DND-41 (cell line): ENCODE data around the gene TEX11.
"Not testable (repeated sequence)": the region's sequence is repeated elsewhere in the genome, so short reads cannot be mapped to it uniquely, and the experiment has no call there.

Experiments used
- ATAC-seq: fragments of 200-7000 bp; cut with Tn5 transposase; 3 replicates; pipeline ENCODE4 v1.9.1; 2021; ENCODE audit warnings: low read depth; ENCODE audit not compliant: insufficient read depth
- DNase-seq: peaks from one replicate; pipeline ENCODE4 v3.0.0-alpha.2; 2020
- H2AFZ ChIP-seq: 2 replicates; pipeline ENCODE4 v1.6.0; 2012; ENCODE audit warnings: low read depth, low read length
- H3K27ac ChIP-seq: 2 replicates; pipeline ENCODE4 v1.5.1; 2012; ENCODE audit warnings: low read length, inconsistent platforms
- H3K27me3 ChIP-seq: fragments of 200-600 bp; sonication (generic); 2 replicates; pipeline ENCODE4 v1.6.0; 2012; ENCODE audit warnings: low read length, mild to moderate bottlenecking, inconsistent platforms; ENCODE audit not compliant: insufficient read depth, poor library complexity
- H3K36me3 ChIP-seq: 2 replicates; pipeline ENCODE4 v1.5.1; 2012; ENCODE audit warnings: low read length, inconsistent platforms; ENCODE audit not compliant: insufficient read depth
- H3K4me1 ChIP-seq: 2 replicates; pipeline ENCODE4 v1.5.1; 2012; ENCODE audit warnings: mild to moderate bottlenecking, low read length; ENCODE audit not compliant: insufficient read depth
- H3K4me2 ChIP-seq: 2 replicates; pipeline ENCODE4 v1.6.0; 2012; ENCODE audit warnings: mild to moderate bottlenecking, moderate library complexity, low read length, inconsistent platforms; ENCODE audit not compliant: insufficient read depth
- H3K4me3 ChIP-seq, 2 experiments: fragments of 200-600 bp in 1 of 2; shearing (Covaris generic) in 1 of 2; 2 replicates each; pipeline ENCODE4 v1.5.1; 2012 to 2016; ENCODE audit warnings: inconsistent platforms in 2 of 2, low read length in 2 of 2, mild to moderate bottlenecking in 2 of 2, low read depth in 1 of 2, moderate library complexity in 1 of 2
- H3K79me2 ChIP-seq: 2 replicates; pipeline ENCODE4 v1.6.0; 2012; ENCODE audit warnings: low read length, inconsistent platforms; ENCODE audit not compliant: insufficient read depth
- H3K9ac ChIP-seq: 2 replicates; pipeline ENCODE4 v1.6.0; 2012; ENCODE audit warnings: low read depth, mild to moderate bottlenecking, inconsistent platforms, low read length, moderate library complexity
- H3K9me3 ChIP-seq: 2 replicates; pipeline ENCODE4 v1.5.1; 2012; ENCODE audit warnings: low read length, moderate library complexity, mild to moderate bottlenecking, inconsistent platforms; ENCODE audit not compliant: insufficient read depth, severe bottlenecking
- H4K20me1 ChIP-seq: 2 replicates; pipeline ENCODE4 v1.6.0; 2012; ENCODE audit warnings: low read length; ENCODE audit not compliant: insufficient read depth
- CTCF ChIP-seq: IDR thresholded peaks from 2 replicates; pipeline ENCODE4 v1.5.1; 2012; ENCODE audit warnings: borderline replicate concordance, low read length, moderate library complexity, mild to moderate bottlenecking; ENCODE audit not compliant: poor library complexity, severe bottlenecking; ENCODE audit errors: extremely low read depth
- EZH2 ChIP-seq: IDR thresholded peaks from 3 replicates; pipeline ENCODE4 v1.6.1; 2012; ENCODE audit warnings: borderline replicate concordance, low read depth, mild to moderate bottlenecking, moderate library complexity, low read length, inconsistent platforms; ENCODE audit not compliant: severe bottlenecking

Gene TEX11

GRCh38 chrX:70515270-70515669 lies 393.2 kb downstream of the TEX11 start:
- not testable (repeated sequence) for H3K4me1 ChIP-seq, H3K27me3 ChIP-seq, H2AFZ ChIP-seq, H3K36me3 ChIP-seq, H3K4me2 ChIP-seq, H3K79me2 ChIP-seq, ATAC-seq, H3K9ac ChIP-seq, DNase-seq, H3K27ac ChIP-seq, H4K20me1 ChIP-seq, H3K4me3 ChIP-seq, H3K9me3 ChIP-seq

- TF ChIP-seq CTCF: no peak
- no peak for TF ChIP-seq EZH2
- Histone ChIP-seq H3K4me2 (no peak overlapping the region), H3K27me3 (no peaks in the 10 kb centered on the region), H3K9me3 (no peaks in the 10 kb centered on the region), H3K36me3 (no peaks in the 10 kb centered on the region), H3K9ac (no peak overlapping the region), H3K4me3 (no peak overlapping the region), H3K27ac (no peak overlapping the region), H3K4me1 (no peaks in the 10 kb centered on the region), H3K79me2 (no peaks in the 10 kb centered on the region), H2AFZ (no peak overlapping the region), H4K20me1 (no peaks in the 10 kb centered on the region)
- DNase-seq (no peak), ATAC-seq (no peak)
Measured at GRCh38 chrX:70509078-70509477, 399.4 kb downstream of the TEX11 start.

- no peak for ATAC-seq
- no peaks in the 10 kb centered on the region for H3K4me1 ChIP-seq
- H3K4me3 ChIP-seq: no peak overlapping the region
- no peaks in the 10 kb centered on the region for H4K20me1 ChIP-seq
- no peak overlapping the region for H3K27ac ChIP-seq
- TF ChIP-seq EZH2: no peak
- TF ChIP-seq CTCF: no peak
- no peaks in the 10 kb centered on the region for H3K36me3 ChIP-seq
- H3K79me2 ChIP-seq: no peaks in the 10 kb centered on the region
- no peak overlapping the region for H3K4me2 ChIP-seq
- no peak overlapping the region for H3K9ac ChIP-seq
- H3K9me3 ChIP-seq: no peaks in the 10 kb centered on the region
- no peak overlapping the region for H2AFZ ChIP-seq
- no peak for DNase-seq
- no peaks in the 10 kb centered on the region for H3K27me3 ChIP-seq
Measured at GRCh38 chrX:70508296-70508911, 400.1 kb downstream of the TEX11 start.

GRCh38 chrX:70505451-70505841 lies 403.1 kb downstream of the TEX11 start:
- Histone ChIP-seq H3K27ac (no peak overlapping the region), H3K27me3 (no peaks in the 10 kb centered on the region), H3K4me2 (no peak overlapping the region), H4K20me1 (no peaks in the 10 kb centered on the region), H3K4me1 (no peaks in the 10 kb centered on the region), H3K9me3 (no peaks in the 10 kb centered on the region), H2AFZ (no peak overlapping the region), H3K4me3 (no peak overlapping the region), H3K79me2 (no peaks in the 10 kb centered on the region), H3K36me3 (no peaks in the 10 kb centered on the region), H3K9ac (no peak overlapping the region)
- DNase-seq (no peak), ATAC-seq (no peak)
- no peak for TF ChIP-seq CTCF
